ENCODE data around the gene ZNF891.

Gene ZNF891

DNA sequence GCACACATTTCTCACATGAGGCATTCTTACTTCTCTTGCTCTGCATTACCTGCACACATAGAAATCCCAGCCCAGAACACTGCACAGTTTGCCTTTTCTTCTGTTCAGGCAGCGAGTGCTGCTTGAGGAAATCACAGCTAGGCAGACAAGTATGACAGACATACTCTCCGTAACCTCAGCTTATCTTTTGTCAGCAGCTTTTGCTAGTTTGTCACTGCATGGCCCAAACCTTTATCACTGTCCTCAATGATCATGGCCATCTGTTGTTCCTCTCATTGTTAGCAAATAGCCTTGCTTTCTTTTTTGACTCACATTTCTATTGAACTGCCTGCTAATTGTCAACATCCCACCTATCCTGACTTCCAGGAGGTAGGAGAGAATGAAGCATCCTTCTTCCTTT is 5.7 kb upstream of the ZNF891 start:
- Histone ChIP-seq H3K4me1 (no peaks in the 10 kb centered on the region), H3K4me3 (ENCODE audit: low read depth, low read length) (no peak overlapping the region), H3K36me3 (peaks cover 24% of the 10 kb centered on the region), H3K9me3 (peaks cover 3% of the 10 kb centered on the region), H3K27me3 (no peaks in the 10 kb centered on the region)
- DNase-seq: no peak
- TF ChIP-seq, protein P1, sequence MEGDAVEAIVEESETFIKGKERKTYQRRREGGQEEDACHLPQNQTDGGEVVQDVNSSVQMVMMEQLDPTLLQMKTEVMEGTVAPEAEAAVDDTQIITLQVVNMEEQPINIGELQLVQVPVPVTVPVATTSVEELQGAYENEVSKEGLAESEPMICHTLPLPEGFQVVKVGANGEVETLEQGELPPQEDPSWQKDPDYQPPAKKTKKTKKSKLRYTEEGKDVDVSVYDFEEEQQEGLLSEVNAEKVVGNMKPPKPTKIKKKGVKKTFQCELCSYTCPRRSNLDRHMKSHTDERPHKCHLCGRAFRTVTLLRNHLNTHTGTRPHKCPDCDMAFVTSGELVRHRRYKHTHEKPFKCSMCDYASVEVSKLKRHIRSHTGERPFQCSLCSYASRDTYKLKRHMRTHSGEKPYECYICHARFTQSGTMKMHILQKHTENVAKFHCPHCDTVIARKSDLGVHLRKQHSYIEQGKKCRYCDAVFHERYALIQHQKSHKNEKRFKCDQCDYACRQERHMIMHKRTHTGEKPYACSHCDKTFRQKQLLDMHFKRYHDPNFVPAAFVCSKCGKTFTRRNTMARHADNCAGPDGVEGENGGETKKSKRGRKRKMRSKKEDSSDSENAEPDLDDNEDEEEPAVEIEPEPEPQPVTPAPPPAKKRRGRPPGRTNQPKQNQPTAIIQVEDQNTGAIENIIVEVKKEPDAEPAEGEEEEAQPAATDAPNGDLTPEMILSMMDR (IDR thresholded peaks at IDR 0.05; ENCODE audit: low read depth, low read length): no peak

DNA sequence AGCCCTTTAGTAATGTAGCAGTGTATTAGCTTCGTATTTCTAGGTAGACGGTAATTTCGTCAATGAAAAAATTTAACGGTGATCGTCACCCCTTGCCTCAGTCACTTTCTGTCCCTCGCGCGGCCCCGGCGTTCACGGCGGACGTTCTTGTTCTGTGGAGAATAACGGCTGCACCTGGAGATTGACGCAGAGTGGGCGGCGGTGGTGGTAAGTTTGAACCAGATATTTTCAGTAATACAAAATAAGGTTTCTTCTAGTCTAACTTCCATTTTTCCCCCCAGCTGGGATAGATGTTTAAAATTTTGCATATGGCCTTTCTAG is 694 bp upstream of the ZNF891 start:
- peak overlapping the region; percentile 83 for H3K4me3 ChIP-seq (ENCODE audit: low read depth, low read length)
- TF ChIP-seq, protein P1 (IDR thresholded peaks at IDR 0.05; ENCODE audit: low read depth, low read length): no peak
- no peaks in the 10 kb centered on the region for H3K4me1 ChIP-seq
- peaks cover 3% of the 10 kb centered on the region for H3K36me3 ChIP-seq
- H3K27me3 ChIP-seq: no peaks in the 10 kb centered on the region
- H3K9me3 ChIP-seq: peaks cover 6% of the 10 kb centered on the region; the same call in 1 of the 2 replicates
- peak; percentile 28 for DNase-seq

DNA sequence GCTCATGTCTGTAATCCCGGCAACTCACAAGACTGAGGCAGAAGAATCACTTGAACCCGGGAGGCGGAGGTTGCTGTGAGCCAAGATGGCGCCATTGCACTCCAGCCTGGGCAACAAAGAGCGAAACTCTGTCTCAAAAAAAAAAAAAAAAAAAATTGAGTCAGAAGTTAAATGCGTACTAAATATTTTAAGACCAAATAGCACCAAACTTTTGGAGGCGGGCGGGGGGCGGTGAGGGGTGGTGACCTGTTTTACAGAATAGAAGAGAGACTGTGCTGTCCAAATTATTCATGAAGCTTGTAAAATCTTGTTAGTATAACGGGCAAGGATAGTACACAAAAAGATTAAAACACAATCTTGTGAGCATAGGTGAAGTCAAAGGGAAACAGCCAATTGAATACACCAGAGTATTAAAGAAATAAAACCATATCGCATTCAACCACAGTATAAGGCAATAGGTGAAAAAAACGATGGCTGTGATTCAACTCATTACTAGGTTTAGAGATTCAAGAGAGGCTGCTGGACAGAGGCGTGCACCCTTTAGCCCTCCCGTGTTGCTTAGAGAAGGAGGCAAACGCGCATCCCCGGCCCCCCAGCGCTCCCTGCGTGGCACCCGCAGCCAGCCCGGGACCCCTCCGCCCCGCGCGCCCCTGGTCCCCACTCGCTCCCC is 571 bp downstream of the ZNF891 start:
- H3K36me3 ChIP-seq: peaks cover 3% of the 10 kb centered on the region
- H3K27me3 ChIP-seq: no peaks in the 10 kb centered on the region
- peaks cover 6% of the 10 kb centered on the region; the same call in 1 of the 2 replicates for H3K9me3 ChIP-seq
- TF ChIP-seq, protein P1 (IDR thresholded peaks at IDR 0.05; ENCODE audit: low read depth, low read length): no peak
- DNase-seq: no peak
- H3K4me3 ChIP-seq (ENCODE audit: low read depth, low read length): peak overlapping the region; percentile 83
- no peaks in the 10 kb centered on the region for H3K4me1 ChIP-seq

DNA sequence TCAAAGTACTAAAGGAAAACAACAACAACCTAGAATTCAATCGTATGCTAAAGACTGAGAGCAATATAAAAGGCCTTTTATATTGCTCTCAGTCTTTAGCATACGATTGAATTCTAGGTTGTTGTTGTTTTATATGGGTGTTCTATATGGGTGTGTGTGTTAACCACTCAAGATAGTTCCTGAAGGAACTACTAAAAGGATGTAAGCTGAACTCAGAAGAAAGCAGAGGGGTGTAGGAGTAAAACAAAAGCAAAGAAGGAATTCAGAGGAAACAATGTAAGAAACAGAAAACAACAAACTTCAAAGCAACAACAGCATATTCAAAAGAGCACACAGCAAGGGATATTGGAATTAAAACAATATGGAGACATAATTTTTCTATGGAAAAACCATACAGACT is 5.4 kb downstream of the ZNF891 start:
- Histone ChIP-seq H3K4me3 (ENCODE audit: low read depth, low read length) (no peak overlapping the region), H3K36me3 (peaks cover 22% of the 10 kb centered on the region), H3K4me1 (no peaks in the 10 kb centered on the region), H3K9me3 (peaks cover 6% of the 10 kb centered on the region; the same call in 1 of the 2 replicates), H3K27me3 (no peaks in the 10 kb centered on the region)
- DNase-seq: no peak
- TF ChIP-seq, protein P1 (IDR thresholded peaks at IDR 0.05; ENCODE audit: low read depth, low read length): no peak

DNA sequence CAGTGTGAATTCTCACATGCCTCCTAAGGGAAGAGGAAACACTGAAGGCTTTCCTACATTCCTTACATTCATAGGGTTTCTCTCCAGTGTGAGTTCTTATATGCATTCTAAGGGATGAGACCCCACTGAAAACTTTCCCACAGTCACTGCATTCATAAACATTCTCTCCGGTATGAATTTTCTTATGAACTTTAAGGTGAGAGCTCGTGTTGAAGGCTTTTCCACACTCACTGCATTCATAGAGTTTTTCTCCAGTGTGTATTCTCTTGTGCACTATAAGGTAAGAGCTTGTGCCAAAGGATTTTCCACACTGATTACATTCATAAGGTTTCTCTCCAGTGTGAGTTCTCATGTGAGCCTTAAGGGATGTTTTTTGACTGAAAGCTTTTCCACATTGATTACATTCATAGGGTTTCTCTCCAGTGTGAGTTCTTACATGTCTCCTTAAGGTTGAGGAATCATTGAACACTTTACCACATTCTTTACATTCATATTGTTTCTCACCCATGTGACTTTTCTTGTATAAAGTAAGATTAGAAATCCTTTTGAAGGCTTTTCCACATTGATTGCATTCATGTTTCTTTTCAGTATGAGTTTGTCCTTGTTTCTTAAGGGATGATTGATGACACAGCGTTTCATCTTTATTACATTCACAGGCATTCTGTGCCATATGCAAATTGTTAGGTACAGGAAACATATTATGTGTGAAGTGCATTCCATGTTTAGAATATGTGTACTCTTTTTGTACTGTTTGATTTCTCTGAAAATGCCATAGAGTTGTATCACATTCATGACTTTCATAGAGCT is 9.5 kb downstream of the ZNF891 start:
- Histone ChIP-seq H3K27me3 (no peaks in the 10 kb centered on the region), H3K4me1 (no peaks in the 10 kb centered on the region), H3K36me3 (peaks cover 40% of the 10 kb centered on the region), H3K4me3 (ENCODE audit: low read depth, low read length) (no peak overlapping the region), H3K9me3 (peaks cover 25% of the 10 kb centered on the region)
- no peak for DNase-seq
- TF ChIP-seq, protein P1 (IDR thresholded peaks at IDR 0.05; ENCODE audit: low read depth, low read length): no peak

DNA sequence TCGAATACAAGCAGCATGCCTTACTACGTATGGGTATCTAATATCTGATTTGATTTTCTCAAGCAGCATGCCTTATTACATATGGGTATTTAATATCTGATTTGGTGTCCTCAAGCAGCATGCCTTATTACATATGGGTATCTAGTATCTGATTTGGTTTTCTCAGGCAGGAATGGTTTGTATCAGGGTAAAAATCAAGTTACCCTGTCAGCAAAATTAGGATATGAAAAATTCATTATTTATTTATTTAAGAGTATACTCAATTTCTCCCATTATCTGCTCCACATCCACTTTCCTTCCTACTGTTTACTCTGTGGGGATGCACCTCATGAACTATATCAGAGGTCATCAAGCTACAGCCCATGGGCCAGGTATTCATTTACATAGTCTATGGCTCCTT is 21.9 kb downstream of the ZNF891 start:
- TF ChIP-seq, protein P1 (IDR thresholded peaks at IDR 0.05; ENCODE audit: low read depth, low read length): no peak

More for the DNA sequence above, 21.9 kb downstream of the ZNF891 start:
- Histone ChIP-seq H3K9me3 (peaks cover 24% of the 10 kb centered on the region), H3K27me3 (no peaks in the 10 kb centered on the region), H3K4me3 (ENCODE audit: low read depth, low read length) (no peak overlapping the region), H3K36me3 (peaks cover 26% of the 10 kb centered on the region), H3K4me1 (no peaks in the 10 kb centered on the region)
- no peak for DNase-seq

Data from BE2C (cell line).